Measurements from ENCODE around the gene LAMTOR5.

LAMTOR5 gene

GRCh38 chr1:110433803-110434202 is 26.3 kb upstream of the LAMTOR5 start:
- Histone ChIP-seq H3K36me3 (no peaks in the 10 kb centered on the region), H3K9me3 (ENCODE audit: severe bottlenecking) (no peaks in the 10 kb centered on the region), H3K4me3 (ENCODE audit: low read depth, low read length) (no peak overlapping the region), H3K27ac (no peak overlapping the region), H3K27me3 (ENCODE audit: insufficient read depth, low read depth, severe bottlenecking) (no peaks in the 10 kb centered on the region)
- peak; percentile 75 for DNase-seq
- TF ChIP-seq CTCF (IDR thresholded peaks at IDR 0.05; ENCODE audit: low read depth, low read length): peak; percentile 64

- H3K27me3 ChIP-seq (ENCODE audit: insufficient read depth, low read depth, severe bottlenecking): no peaks in the 10 kb centered on the region
- no peak overlapping the region for H3K4me3 ChIP-seq (ENCODE audit: low read depth, low read length)
- H3K9me3 ChIP-seq (ENCODE audit: severe bottlenecking): no peaks in the 10 kb centered on the region
- no peak overlapping the region for H3K27ac ChIP-seq
- no peak for DNase-seq
- no peak for TF ChIP-seq CTCF (IDR thresholded peaks at IDR 0.05; ENCODE audit: low read depth, low read length)
- H3K36me3 ChIP-seq: no peaks in the 10 kb centered on the region
These were observed 25.7 kb upstream of the LAMTOR5 start for GRCh38 chr1:110433213-110433612.

GRCh38 chr1:110430901-110431300 is 23.4 kb upstream of the LAMTOR5 start:
- no peak overlapping the region for H3K4me3 ChIP-seq (ENCODE audit: low read depth, low read length)
- H3K27ac ChIP-seq: no peak overlapping the region
- H3K27me3 ChIP-seq (ENCODE audit: insufficient read depth, low read depth, severe bottlenecking): no peaks in the 10 kb centered on the region
- no peaks in the 10 kb centered on the region for H3K9me3 ChIP-seq (ENCODE audit: severe bottlenecking)
- TF ChIP-seq CTCF (IDR thresholded peaks at IDR 0.05; ENCODE audit: low read depth, low read length): no peak
- no peak for DNase-seq
- no peaks in the 10 kb centered on the region for H3K36me3 ChIP-seq

GRCh38 chr1:110430366-110430765 is 22.9 kb upstream of the LAMTOR5 start:
- Histone ChIP-seq H3K9me3 (ENCODE audit: severe bottlenecking) (no peaks in the 10 kb centered on the region), H3K4me3 (ENCODE audit: low read depth, low read length) (no peak overlapping the region), H3K27ac (no peak overlapping the region), H3K36me3 (no peaks in the 10 kb centered on the region), H3K27me3 (ENCODE audit: insufficient read depth, low read depth, severe bottlenecking) (no peaks in the 10 kb centered on the region)
- TF ChIP-seq CTCF (IDR thresholded peaks at IDR 0.05; ENCODE audit: low read depth, low read length): no peak
- no peak for DNase-seq

GRCh38 chr1:110428946-110429345 is 21.5 kb upstream of the LAMTOR5 start:
- Histone ChIP-seq H3K27ac (no peak overlapping the region), H3K27me3 (ENCODE audit: insufficient read depth, low read depth, severe bottlenecking) (no peaks in the 10 kb centered on the region), H3K9me3 (ENCODE audit: severe bottlenecking) (no peaks in the 10 kb centered on the region), H3K4me3 (ENCODE audit: low read depth, low read length) (no peak overlapping the region), H3K36me3 (no peaks in the 10 kb centered on the region)
- no peak for DNase-seq
- no peak for TF ChIP-seq CTCF (IDR thresholded peaks at IDR 0.05; ENCODE audit: low read depth, low read length)

- no peaks in the 10 kb centered on the region for H3K27me3 ChIP-seq (ENCODE audit: insufficient read depth, low read depth, severe bottlenecking)
These were observed 19.4 kb upstream of the LAMTOR5 start for GRCh38 chr1:110426854-110427253.

More at GRCh38 chr1:110426854-110427253, 19.4 kb upstream of the LAMTOR5 start:
- Histone ChIP-seq H3K36me3 (no peaks in the 10 kb centered on the region), H3K4me3 (ENCODE audit: low read depth, low read length) (no peak overlapping the region), H3K9me3 (ENCODE audit: severe bottlenecking) (no peaks in the 10 kb centered on the region), H3K27ac (no peak overlapping the region)
- no peak for DNase-seq
- TF ChIP-seq CTCF (IDR thresholded peaks at IDR 0.05; ENCODE audit: low read depth, low read length): no peak

Measured in WERI-Rb-1 (cell line).